ENCODE data around the gene RBM39. TPM values are rescaled to one million over a fixed set of nuclear protein-coding genes. Genes with fewer than 3 reads are reported as not detected.

The RBM39 gene
- polyA plus RNA-seq, 3 donors = 89.5 to 209 (median 98.0) TPM

DNA sequence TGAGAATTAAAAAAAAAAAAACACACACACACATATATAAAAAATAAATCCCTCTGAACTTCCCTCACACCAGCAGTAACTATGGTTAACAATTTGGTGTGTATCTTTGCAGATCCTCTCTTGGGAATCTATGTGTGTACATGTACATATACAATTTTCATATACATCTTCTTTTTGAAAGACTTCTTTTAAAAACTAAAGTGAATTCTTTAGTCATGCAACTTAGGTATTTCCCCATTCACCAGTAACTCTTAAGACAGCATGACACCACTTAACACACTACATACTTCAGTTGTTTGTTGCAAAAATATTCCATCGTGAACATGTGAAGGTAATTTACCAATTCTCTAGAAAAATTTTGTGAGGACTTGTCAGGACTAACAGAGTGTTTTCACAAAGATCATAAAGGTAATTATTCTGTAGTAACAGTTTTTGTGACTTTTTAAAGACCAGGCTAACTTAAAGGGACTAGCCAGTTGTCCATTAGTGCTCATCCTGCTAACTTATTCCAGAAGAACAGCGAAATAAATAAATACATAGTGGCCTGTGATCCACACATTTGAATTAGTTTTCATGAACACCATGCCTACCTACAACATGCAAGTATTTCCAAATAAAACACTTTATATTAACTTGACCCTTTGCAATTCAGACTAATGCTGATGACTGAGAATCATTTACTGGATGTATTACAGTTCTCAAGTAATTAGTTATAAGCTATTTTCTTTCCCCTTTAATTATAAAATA lies 12.1 kb downstream of the RBM39 start:
- peaks cover 74 to 95% of the 10 kb centered on the region in 2 donors for H3K36me3 Mint-ChIP-seq
- TF ChIP-seq, protein P1, sequence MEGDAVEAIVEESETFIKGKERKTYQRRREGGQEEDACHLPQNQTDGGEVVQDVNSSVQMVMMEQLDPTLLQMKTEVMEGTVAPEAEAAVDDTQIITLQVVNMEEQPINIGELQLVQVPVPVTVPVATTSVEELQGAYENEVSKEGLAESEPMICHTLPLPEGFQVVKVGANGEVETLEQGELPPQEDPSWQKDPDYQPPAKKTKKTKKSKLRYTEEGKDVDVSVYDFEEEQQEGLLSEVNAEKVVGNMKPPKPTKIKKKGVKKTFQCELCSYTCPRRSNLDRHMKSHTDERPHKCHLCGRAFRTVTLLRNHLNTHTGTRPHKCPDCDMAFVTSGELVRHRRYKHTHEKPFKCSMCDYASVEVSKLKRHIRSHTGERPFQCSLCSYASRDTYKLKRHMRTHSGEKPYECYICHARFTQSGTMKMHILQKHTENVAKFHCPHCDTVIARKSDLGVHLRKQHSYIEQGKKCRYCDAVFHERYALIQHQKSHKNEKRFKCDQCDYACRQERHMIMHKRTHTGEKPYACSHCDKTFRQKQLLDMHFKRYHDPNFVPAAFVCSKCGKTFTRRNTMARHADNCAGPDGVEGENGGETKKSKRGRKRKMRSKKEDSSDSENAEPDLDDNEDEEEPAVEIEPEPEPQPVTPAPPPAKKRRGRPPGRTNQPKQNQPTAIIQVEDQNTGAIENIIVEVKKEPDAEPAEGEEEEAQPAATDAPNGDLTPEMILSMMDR (IDR thresholded peaks at IDR 0.05) = no peak

DNA sequence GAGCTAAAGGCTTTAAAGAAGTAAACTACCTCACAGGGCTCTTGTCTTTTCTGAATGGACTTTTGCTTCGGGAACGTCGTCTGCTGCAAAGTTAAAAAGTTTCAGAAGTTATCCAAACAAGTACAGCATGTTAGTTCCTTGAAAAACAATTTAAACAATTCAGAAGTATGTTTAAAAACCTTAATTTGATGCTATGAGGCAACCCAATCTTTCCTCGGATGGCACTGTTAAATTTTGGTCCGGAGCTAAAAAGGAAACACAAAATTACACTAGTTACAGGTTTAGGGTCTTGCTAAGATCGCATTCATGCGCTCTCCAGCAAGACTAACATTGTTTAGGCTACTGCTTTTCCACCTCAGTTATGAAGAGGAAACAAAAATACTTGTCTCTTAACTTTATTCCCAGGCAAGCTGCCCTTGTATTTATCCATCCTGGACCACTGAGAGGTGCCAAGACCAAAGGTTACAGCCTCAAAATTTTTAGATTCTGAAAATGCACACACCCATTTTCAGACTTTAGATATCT lies 12.7 kb downstream of the RBM39 start:
- H3K27me3 ChIP-seq (ENCODE audit: control insufficient read depth in 2 of 2, insufficient read depth in 2 of 2, low read length in 2 of 2) = no peaks in the 10 kb centered on the region
- H3K4me3 Mint-ChIP-seq = no peak overlapping the region
- TF ChIP-seq, protein P1 (IDR thresholded peaks at IDR 0.05) = no peak
- H3K27ac ChIP-seq (ENCODE audit: low read depth in 1 of 2, low read length in 2 of 2) = no peak overlapping the region
- peaks cover 100% of the 10 kb centered on the region for H4K20me1 ChIP-seq (ENCODE audit: insufficient read depth, low read length)
- peaks cover 2% of the 10 kb centered on the region for H3K4me1 Mint-ChIP-seq
- H2AFZ ChIP-seq (ENCODE audit: insufficient read depth, low read depth, low read length, poor library complexity, severe bottlenecking) = no peak overlapping the region
- no peak for DNase-seq
- WGBS (ENCODE audit: insufficient coverage) = no CpG with 5 or more reads among the region's 7 CpGs
- H3K9me3 ChIP-seq (replicated peaks in 1 of 2; ENCODE audit: control insufficient read depth in 1 of 2, insufficient read depth in 1 of 2, low read length in 2 of 2) = no peaks in the 10 kb centered on the region
- H3K4me3 ChIP-seq (replicated peaks in 1 of 3; ENCODE audit: low read depth in 2 of 3, low read length in 3 of 3) = no peak overlapping the region
- H3K9ac ChIP-seq (ENCODE audit: insufficient read depth, low read length, poor library complexity, severe bottlenecking) = no peak overlapping the region
- no peaks in the 10 kb centered on the region for H3K4me1 ChIP-seq (ENCODE audit: control insufficient read depth in 1 of 2, insufficient read depth in 2 of 2, low read length in 2 of 2)
- peaks cover 0 to 2% (median 0%) of the 10 kb centered on the region in 3 donors for H3K27me3 Mint-ChIP-seq (ENCODE audit: low read depth in 3 of 3)
- intact Hi-C loops (cut with micrococcal nuclease) = no loop called here
- peaks cover 96% of the 10 kb centered on the region for H3K79me2 ChIP-seq (ENCODE audit: insufficient read depth, low read length)
- H3K4me2 ChIP-seq (replicated peaks; ENCODE audit: extremely low read depth, low read length, poor library complexity, severe bottlenecking) = no peak overlapping the region
- peaks cover 95 to 98% of the 10 kb centered on the region in 2 donors for H3K36me3 ChIP-seq (replicated peaks in 1 of 2; ENCODE audit: control insufficient read depth in 1 of 2, insufficient read depth in 2 of 2, low read length in 2 of 2)
- peaks cover 74 to 95% of the 10 kb centered on the region in 2 donors for H3K36me3 Mint-ChIP-seq
- no peak overlapping the region for H3K27ac Mint-ChIP-seq
- peaks cover 0 to 2% (median 0%) of the 10 kb centered on the region in 7 donors for H3K9me3 Mint-ChIP-seq

More for the DNA sequence above, 12.1 kb downstream of the RBM39 start:
- DNase-seq = no peak
- Histone ChIP-seq H3K4me2 (replicated peaks; ENCODE audit: extremely low read depth, low read length, poor library complexity, severe bottlenecking) (no peak overlapping the region), H3K4me1 (ENCODE audit: control insufficient read depth in 1 of 2, insufficient read depth in 2 of 2, low read length in 2 of 2) (no peaks in the 10 kb centered on the region), H3K79me2 (ENCODE audit: insufficient read depth, low read length) (peaks cover 96% of the 10 kb centered on the region), H4K20me1 (ENCODE audit: insufficient read depth, low read length) (peaks cover 100% of the 10 kb centered on the region), H3K27me3 (ENCODE audit: control insufficient read depth in 2 of 2, insufficient read depth in 2 of 2, low read length in 2 of 2) (no peaks in the 10 kb centered on the region), H3K27ac (ENCODE audit: low read depth in 1 of 2, low read length in 2 of 2) (peak overlapping the region in 1 of 2 donors; percentile 32), H3K9me3 (replicated peaks in 1 of 2; ENCODE audit: control insufficient read depth in 1 of 2, insufficient read depth in 1 of 2, low read length in 2 of 2) (no peaks in the 10 kb centered on the region), H2AFZ (ENCODE audit: insufficient read depth, low read depth, low read length, poor library complexity, severe bottlenecking) (no peak overlapping the region), H3K9ac (ENCODE audit: insufficient read depth, low read length, poor library complexity, severe bottlenecking) (no peak overlapping the region), H3K4me3 (replicated peaks in 1 of 3; ENCODE audit: low read depth in 2 of 3, low read length in 3 of 3) (no peak overlapping the region), H3K36me3 (replicated peaks in 1 of 2; ENCODE audit: control insufficient read depth in 1 of 2, insufficient read depth in 2 of 2, low read length in 2 of 2) (peaks cover 95 to 98% of the 10 kb centered on the region in 2 donors)
- intact Hi-C loops (cut with micrococcal nuclease) = loop anchor here in 1 of 2 donors (5.0 kb wide), 2 partner anchors 33 to 42 kb away; partner anchors contain the start of genes NFS1, PHF20 and ROMO1
- H3K27me3 Mint-ChIP-seq (ENCODE audit: low read depth in 3 of 3) = peaks cover 0 to 2% (median 0%) of the 10 kb centered on the region in 3 donors
- H3K9me3 Mint-ChIP-seq = peaks cover 0 to 2% (median 0%) of the 10 kb centered on the region in 7 donors
- 100% methylated on average over 1 of the region's 2 CpGs for WGBS (ENCODE audit: insufficient coverage)
- peaks cover 5% of the 10 kb centered on the region for H3K4me1 Mint-ChIP-seq
- peak overlapping the region in 2 of 7 donors; percentile 20 to 32 for H3K27ac Mint-ChIP-seq
- no peak overlapping the region for H3K4me3 Mint-ChIP-seq

All from CD14-positive monocyte (primary cell).